ENCODE results near the gene PDCD1. TPM values are rescaled to one million over a fixed set of nuclear protein-coding genes. Genes with fewer than 3 reads are reported as not detected.
"Not testable (repeated sequence)": the region's sequence is repeated elsewhere in the genome, so short reads cannot be mapped to it uniquely, and the experiment has no call there.

The PDCD1 gene
- polyA plus RNA-seq, 3 donors from 2014 or later, result 3.3 TPM; not detected in 2

GRCh38 chr2:241842067-241842415 is 16.7 kb downstream of the PDCD1 start:
- H3K9me3 Mint-ChIP-seq, result no peaks in the 10 kb centered on the region
- H3K27ac Mint-ChIP-seq, result peak overlapping the region in 2 of 6 donors; percentile 92 to 99
- H3K4me3 Mint-ChIP-seq, result peak overlapping the region in 3 of 5 donors; percentile 82 to 95 (median 85)
- H3K27me3 Mint-ChIP-seq (ENCODE audit: low read depth in 3 of 3), result peaks cover 17 to 25% (median 19%) of the 10 kb centered on the region in 3 donors
- no peak for DNase-seq
- peaks cover 39 to 40% of the 10 kb centered on the region in 2 donors for H3K4me1 Mint-ChIP-seq
- H3K36me3 Mint-ChIP-seq, result peaks cover 0 to 3% (median 0%) of the 10 kb centered on the region in 3 donors

- no peak for DNase-seq
- peaks cover 17 to 22% (median 17%) of the 10 kb centered on the region in 3 donors for H3K27me3 Mint-ChIP-seq (ENCODE audit: low read depth in 3 of 3)
- peaks cover 0 to 3% (median 0%) of the 10 kb centered on the region in 3 donors for H3K36me3 Mint-ChIP-seq
- peak overlapping the region in 3 of 6 donors; percentile 62 to 64 (median 63) for H3K27ac Mint-ChIP-seq
- H3K4me1 Mint-ChIP-seq, result peaks cover 39 to 40% of the 10 kb centered on the region in 2 donors
- H3K9me3 Mint-ChIP-seq, result no peaks in the 10 kb centered on the region
- peak overlapping the region in 3 of 5 donors; percentile 33 to 95 (median 35) for H3K4me3 Mint-ChIP-seq
These were observed 17.3 kb downstream of the PDCD1 start for GRCh38 chr2:241841181-241842066.

- Mint-ChIP-seq H3K9me3 (no peaks in the 10 kb centered on the region), H3K4me3 (no peak overlapping the region), H3K36me3 (no peaks in the 10 kb centered on the region), H3K27ac (no peak overlapping the region), H3K4me1 (peaks cover 23 to 27% of the 10 kb centered on the region in 2 donors), H3K27me3 (ENCODE audit: low read depth in 3 of 3) (peaks cover 2 to 16% (median 5%) of the 10 kb centered on the region in 3 donors)
- no peak for DNase-seq
These were observed 21.3 kb downstream of the PDCD1 start for GRCh38 chr2:241837197-241837965.

GRCh38 chr2:241836292-241836691 is 22.4 kb downstream of the PDCD1 start:
- Mint-ChIP-seq H3K4me1 (peaks cover 14 to 18% of the 10 kb centered on the region in 2 donors), H3K27me3 (ENCODE audit: low read depth in 3 of 3) (peaks cover 2 to 20% (median 7%) of the 10 kb centered on the region in 3 donors), H3K9me3 (no peaks in the 10 kb centered on the region), H3K27ac (no peak overlapping the region), H3K4me3 (no peak overlapping the region), H3K36me3 (peaks cover 0 to 4% (median 0%) of the 10 kb centered on the region in 3 donors)
- no peak for DNase-seq

- Mint-ChIP-seq H3K36me3 (peaks cover 0 to 4% (median 0%) of the 10 kb centered on the region in 3 donors), H3K27ac (peak overlapping the region in 1 of 6 donors; percentile 48), H3K4me3 (no peak overlapping the region), H3K4me1 (peaks cover 10 to 13% of the 10 kb centered on the region in 2 donors), H3K9me3 (no peaks in the 10 kb centered on the region), H3K27me3 (ENCODE audit: low read depth in 3 of 3) (peaks cover 4 to 20% (median 9%) of the 10 kb centered on the region in 3 donors)
- DNase-seq, result no peak
These were observed 23.1 kb downstream of the PDCD1 start for GRCh38 chr2:241835611-241836010.

GRCh38 chr2:241834527-241835210 is 24.0 kb downstream of the PDCD1 start:
- Mint-ChIP-seq H3K27ac (no peak overlapping the region), H3K27me3 (ENCODE audit: low read depth in 3 of 3) (peaks cover 4 to 20% (median 12%) of the 10 kb centered on the region in 3 donors)
- no peak for DNase-seq

GRCh38 chr2:241833756-241834526 is 24.8 kb downstream of the PDCD1 start:
- not testable (repeated sequence) for DNase-seq, H3K4me3 Mint-ChIP-seq, H3K36me3 Mint-ChIP-seq, H3K9me3 Mint-ChIP-seq, H3K27ac Mint-ChIP-seq
- Mint-ChIP-seq H3K4me1 (peaks cover 7 to 13% of the 10 kb centered on the region in 2 donors), H3K27me3 (ENCODE audit: low read depth in 3 of 3) (peaks cover 4 to 20% (median 12%) of the 10 kb centered on the region in 3 donors)

More at GRCh38 chr2:241834527-241835210, 24.0 kb downstream of the PDCD1 start:
- H3K4me3 Mint-ChIP-seq, result no peak overlapping the region
- peaks cover 0 to 4% (median 0%) of the 10 kb centered on the region in 3 donors for H3K36me3 Mint-ChIP-seq
- no peaks in the 10 kb centered on the region for H3K9me3 Mint-ChIP-seq
- peaks cover 7 to 13% of the 10 kb centered on the region in 2 donors for H3K4me1 Mint-ChIP-seq

- Mint-ChIP-seq H3K27ac (no peak overlapping the region), H3K4me1 (peaks cover 7 to 13% of the 10 kb centered on the region in 2 donors), H3K4me3 (no peak overlapping the region), H3K36me3 (peaks cover 0 to 4% (median 0%) of the 10 kb centered on the region in 3 donors), H3K9me3 (peaks cover 0 to under 1% (median 0%) of the 10 kb centered on the region in 6 donors), H3K27me3 (ENCODE audit: low read depth in 3 of 3) (peaks cover 4 to 20% (median 12%) of the 10 kb centered on the region in 3 donors)
- DNase-seq, result no peak
These were observed 25.5 kb downstream of the PDCD1 start for GRCh38 chr2:241833101-241833663.

- Mint-ChIP-seq H3K9me3 (peaks cover 9 to 21% (median 13%) of the 10 kb centered on the region in 6 donors), H3K27ac (no peak overlapping the region), H3K27me3 (ENCODE audit: low read depth in 3 of 3) (peaks cover 15 to 20% (median 19%) of the 10 kb centered on the region in 3 donors)
These were observed 31.3 kb downstream of the PDCD1 start for GRCh38 chr2:241827394-241827793.

GRCh38 chr2:241823531-241824437 is 34.9 kb downstream of the PDCD1 start:
- H3K36me3 Mint-ChIP-seq, H3K4me3 Mint-ChIP-seq, H3K4me1 Mint-ChIP-seq, DNase-seq: not testable (repeated sequence)
- peaks cover 14 to 16% (median 15%) of the 10 kb centered on the region in 3 donors for H3K27me3 Mint-ChIP-seq (ENCODE audit: low read depth in 3 of 3)
- peaks cover 9 to 21% (median 13%) of the 10 kb centered on the region in 6 donors for H3K9me3 Mint-ChIP-seq
- peak overlapping the region in 4 of 6 donors; percentile 37 to 77 (median 44) for H3K27ac Mint-ChIP-seq

More at GRCh38 chr2:241827394-241827793, 31.3 kb downstream of the PDCD1 start:
- Mint-ChIP-seq H3K36me3 (peaks cover 0 to 8% (median 3%) of the 10 kb centered on the region in 3 donors), H3K4me3 (no peak overlapping the region), H3K4me1 (no peaks in the 10 kb centered on the region)
- no peak for DNase-seq

GRCh38 chr2:241822264-241822623 is 36.5 kb downstream of the PDCD1 start:
- peak overlapping the region in 1 of 6 donors; percentile 71 for H3K27ac Mint-ChIP-seq
- H3K9me3 Mint-ChIP-seq, result peaks cover 3 to 12% (median 10%) of the 10 kb centered on the region in 6 donors
- no peak for DNase-seq
- H3K4me1 Mint-ChIP-seq, result peaks cover 5 to 7% of the 10 kb centered on the region in 2 donors
- H3K4me3 Mint-ChIP-seq, result no peak overlapping the region
- H3K27me3 Mint-ChIP-seq (ENCODE audit: low read depth in 3 of 3), result peaks cover 11 to 17% (median 15%) of the 10 kb centered on the region in 3 donors
- H3K36me3 Mint-ChIP-seq, result peaks cover 0 to 4% (median 3%) of the 10 kb centered on the region in 3 donors
